OCI-LY1 (cell line): ENCODE data around the gene DBNDD1.

Experiments used
- H2AFZ ChIP-seq: fragments of 200-600 bp; sonication (generic), shearing (Covaris generic); 2 replicates; pipeline ENCODE4 v1.6.0; 2014; ENCODE audit warnings: antibody characterized with exemption, mild to moderate bottlenecking, low read length
- H3F3A ChIP-seq: fragments of 200-600 bp; sonication (generic), shearing (Covaris generic); 2 replicates; pipeline ENCODE4 v1.6.0; 2014; ENCODE audit warnings: mild to moderate bottlenecking, antibody characterized with exemption, low read length, moderate library complexity; ENCODE audit not compliant: insufficient read depth
- H3K27ac ChIP-seq: fragments of 200-600 bp; sonication (generic); 2 replicates; pipeline ENCODE4 v1.5.1; 2014; ENCODE audit warnings: low read length, mixed run types, mild to moderate bottlenecking, low read depth; ENCODE audit not compliant: poor library complexity, severe bottlenecking
- H3K27me3 ChIP-seq: fragments of 200-600 bp; sonication (generic); 2 replicates; pipeline ENCODE4 v1.6.0; 2014; ENCODE audit warnings: antibody characterized with exemption, mild to moderate bottlenecking, low read length, moderate library complexity; ENCODE audit not compliant: insufficient read depth
- H3K36me3 ChIP-seq: fragments of 200-600 bp; sonication (generic); 2 replicates; pipeline ENCODE4 v1.6.1; 2014; ENCODE audit warnings: mild to moderate bottlenecking, antibody characterized with exemption, low read length, moderate library complexity, mixed read lengths; ENCODE audit not compliant: insufficient read depth
- H3K4me1 ChIP-seq: fragments of 200-600 bp; sonication (generic); 2 replicates; pipeline ENCODE4 v1.5.1; 2014; ENCODE audit warnings: mild to moderate bottlenecking, low read length, moderate library complexity; ENCODE audit not compliant: insufficient read depth, severe bottlenecking
- H3K4me2 ChIP-seq: fragments of 200-600 bp; sonication (generic), shearing (Covaris generic); 2 replicates; pipeline ENCODE4 v1.6.1; 2014; ENCODE audit warnings: low read length
- H3K4me3 ChIP-seq: fragments of 200-600 bp; sonication (generic); 2 replicates; pipeline ENCODE4 v1.5.1; 2014; ENCODE audit warnings: low read length, low read depth, mild to moderate bottlenecking, mixed read lengths; ENCODE audit not compliant: poor library complexity, severe bottlenecking
- H3K79me2 ChIP-seq: fragments of 200-600 bp; shearing (Covaris generic); 2 replicates; pipeline ENCODE4 v1.6.1; 2016; ENCODE audit warnings: mixed run types, low read length, mixed read lengths; ENCODE audit not compliant: insufficient read depth
- H3K9ac ChIP-seq: fragments of 200-600 bp; sonication (generic), shearing (Covaris generic); 2 replicates; pipeline ENCODE4 v1.6.1; 2014; ENCODE audit warnings: mild to moderate bottlenecking, low read length, mixed read lengths
- H3K9me2 ChIP-seq: fragments of 200-600 bp; sonication (generic), shearing (Covaris generic); 2 replicates; pipeline ENCODE4 v1.6.1; 2014; ENCODE audit warnings: low read depth, mild to moderate bottlenecking, low read length, mixed read lengths
- H3K9me3 ChIP-seq: fragments of 200-600 bp; shearing (Covaris generic); 2 replicates; pipeline ENCODE4 v1.6.1; 2014; ENCODE audit warnings: low read length, mixed read lengths
- H4K20me1 ChIP-seq: fragments of 200-600 bp; sonication (generic), shearing (Covaris generic); 2 replicates; pipeline ENCODE4 v1.6.0; 2016; ENCODE audit warnings: mild to moderate bottlenecking, low read length; ENCODE audit not compliant: insufficient read depth
- EZH2 ChIP-seq: fragments of 200-600 bp; sonication (generic), shearing (Covaris generic); IDR thresholded peaks from 2 replicates; pipeline ENCODE4 v1.8.0; 2017; ENCODE audit warnings: borderline replicate concordance, mixed run types, mild to moderate bottlenecking, antibody characterized with exemption, low read length, moderate library complexity, mixed read lengths
- TF ChIP-seq, protein P1 (sequence below): fragments of 200-600 bp; sonication (generic), shearing (Covaris generic); IDR thresholded peaks from 2 replicates; pipeline ENCODE4 v1.5.1; 2017; ENCODE audit warnings: mild to moderate bottlenecking, antibody characterized with exemption, low read length, moderate library complexity, mixed read lengths

The DBNDD1 gene

DNA sequence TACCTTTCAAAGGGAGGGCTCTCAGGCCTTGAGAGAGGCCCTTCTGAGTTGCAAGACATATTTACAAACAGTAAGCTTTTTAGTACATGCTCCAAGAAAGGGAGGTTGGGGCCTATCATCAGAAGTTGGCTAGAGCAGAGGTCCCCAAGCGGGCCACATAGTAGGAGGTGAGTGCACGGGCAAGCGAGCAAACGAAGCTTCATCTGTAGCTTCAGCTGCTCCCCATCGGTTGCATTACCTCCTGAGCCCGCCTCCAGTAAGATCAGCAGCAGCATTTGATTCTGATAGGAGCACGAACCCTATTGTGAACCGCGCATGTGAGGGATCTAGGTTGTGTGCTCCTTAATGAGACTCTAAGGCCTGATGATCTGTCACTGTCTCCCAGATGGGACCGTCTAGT lies 31.7 kb upstream of the DBNDD1 start:
- Histone ChIP-seq H3K4me1 (no peaks in the 10 kb centered on the region), H4K20me1 (no peaks in the 10 kb centered on the region), H3K9ac (no peak overlapping the region), H3K27ac (no peak overlapping the region), H3K9me3 (peaks cover 13% of the 10 kb centered on the region; the same call in 1 of the 2 replicates), H2AFZ (no peak overlapping the region), H3K36me3 (no peaks in the 10 kb centered on the region), H3K4me2 (no peak overlapping the region), H3K79me2 (no peaks in the 10 kb centered on the region), H3F3A (no peaks in the 10 kb centered on the region), H3K9me2 (no peaks in the 10 kb centered on the region), H3K27me3 (0 out of 2 replicates have a peak, but pooled peaks cover 2% of the 10 kb centered on the region), H3K4me3 (no peak overlapping the region)
- no peak for TF ChIP-seq EZH2
- TF ChIP-seq, protein P1, sequence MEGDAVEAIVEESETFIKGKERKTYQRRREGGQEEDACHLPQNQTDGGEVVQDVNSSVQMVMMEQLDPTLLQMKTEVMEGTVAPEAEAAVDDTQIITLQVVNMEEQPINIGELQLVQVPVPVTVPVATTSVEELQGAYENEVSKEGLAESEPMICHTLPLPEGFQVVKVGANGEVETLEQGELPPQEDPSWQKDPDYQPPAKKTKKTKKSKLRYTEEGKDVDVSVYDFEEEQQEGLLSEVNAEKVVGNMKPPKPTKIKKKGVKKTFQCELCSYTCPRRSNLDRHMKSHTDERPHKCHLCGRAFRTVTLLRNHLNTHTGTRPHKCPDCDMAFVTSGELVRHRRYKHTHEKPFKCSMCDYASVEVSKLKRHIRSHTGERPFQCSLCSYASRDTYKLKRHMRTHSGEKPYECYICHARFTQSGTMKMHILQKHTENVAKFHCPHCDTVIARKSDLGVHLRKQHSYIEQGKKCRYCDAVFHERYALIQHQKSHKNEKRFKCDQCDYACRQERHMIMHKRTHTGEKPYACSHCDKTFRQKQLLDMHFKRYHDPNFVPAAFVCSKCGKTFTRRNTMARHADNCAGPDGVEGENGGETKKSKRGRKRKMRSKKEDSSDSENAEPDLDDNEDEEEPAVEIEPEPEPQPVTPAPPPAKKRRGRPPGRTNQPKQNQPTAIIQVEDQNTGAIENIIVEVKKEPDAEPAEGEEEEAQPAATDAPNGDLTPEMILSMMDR, result no peak

DNA sequence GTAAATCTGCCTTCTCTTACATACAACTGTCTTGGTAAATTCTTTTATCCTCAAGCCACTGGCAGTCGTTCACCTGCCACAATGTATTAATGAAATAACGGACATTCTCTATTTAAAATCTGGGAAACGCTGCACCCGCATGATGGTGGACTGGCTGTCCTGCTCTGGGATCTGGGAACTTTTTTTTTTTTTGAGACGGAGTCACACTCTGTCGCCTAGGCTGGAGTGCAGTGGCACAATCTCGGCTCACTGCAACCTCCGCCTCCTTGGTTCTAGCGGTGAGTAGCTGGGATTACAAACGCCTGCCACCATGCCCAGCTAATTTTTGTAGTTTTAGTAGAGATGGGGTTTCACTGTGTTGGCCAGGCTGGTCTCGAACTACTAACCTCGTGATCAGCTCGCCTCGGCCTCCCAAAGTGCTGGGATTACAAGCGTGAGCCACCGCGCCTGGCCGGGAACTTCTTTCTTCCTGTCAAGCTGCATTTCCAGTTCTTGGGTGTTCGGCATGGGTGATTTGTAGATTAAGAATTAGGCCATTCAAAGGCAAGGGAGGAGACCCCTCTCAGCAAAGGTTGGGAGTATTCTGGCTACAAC lies 29.6 kb upstream of the DBNDD1 start:
- Histone ChIP-seq H3K36me3 (no peaks in the 10 kb centered on the region), H3K4me1 (no peaks in the 10 kb centered on the region), H3K4me3 (no peak overlapping the region), H3K4me2 (no peak overlapping the region), H2AFZ (no peak overlapping the region), H4K20me1 (no peaks in the 10 kb centered on the region), H3K9me3 (no peaks in the 10 kb centered on the region), H3K9ac (no peak overlapping the region), H3K27ac (no peak overlapping the region), H3F3A (no peaks in the 10 kb centered on the region), H3K79me2 (no peaks in the 10 kb centered on the region), H3K27me3 (0 out of 2 replicates have a peak, but pooled peaks cover 4% of the 10 kb centered on the region), H3K9me2 (no peaks in the 10 kb centered on the region)
- no peak for TF ChIP-seq EZH2
- TF ChIP-seq, protein P1, result no peak

DNA sequence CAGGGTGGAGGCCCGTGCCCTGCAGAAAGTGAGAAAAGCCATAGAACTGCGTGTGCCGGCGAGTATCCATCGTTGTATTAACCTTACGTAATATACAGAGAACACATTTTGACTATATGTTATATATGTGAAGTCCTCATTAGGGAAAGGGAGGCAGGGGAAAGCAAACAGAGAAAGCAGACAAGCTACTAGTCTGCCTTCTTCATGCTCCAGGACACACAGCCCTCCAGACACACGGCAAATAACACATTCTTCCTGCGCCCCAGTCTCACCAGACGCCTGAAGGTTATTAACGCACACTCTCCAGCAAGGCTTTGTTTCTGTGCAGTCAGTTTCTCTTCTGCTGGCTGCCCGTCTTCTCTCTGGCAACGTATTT lies 29.1 kb upstream of the DBNDD1 start:
- H3K9me3 ChIP-seq, result no peaks in the 10 kb centered on the region
- no peak overlapping the region for H3K27ac ChIP-seq
- no peak overlapping the region for H3K9ac ChIP-seq
- H4K20me1 ChIP-seq, result no peaks in the 10 kb centered on the region
- 0 out of 2 replicates have a peak, but pooled peaks cover 9% of the 10 kb centered on the region for H3K27me3 ChIP-seq
- H3K36me3 ChIP-seq, result no peaks in the 10 kb centered on the region
- H2AFZ ChIP-seq, result no peak overlapping the region
- H3K4me2 ChIP-seq, result no peak overlapping the region
- TF ChIP-seq, protein P1, result no peak
- no peak for TF ChIP-seq EZH2
- H3K79me2 ChIP-seq, result no peaks in the 10 kb centered on the region
- no peaks in the 10 kb centered on the region for H3K9me2 ChIP-seq
- H3F3A ChIP-seq, result no peaks in the 10 kb centered on the region
- H3K4me3 ChIP-seq, result no peak overlapping the region
- H3K4me1 ChIP-seq, result no peaks in the 10 kb centered on the region
